GM12873 (cell line): ENCODE data around the gene SPDYA.

Experiments used
- CTCF ChIP-seq: IDR thresholded peaks from 2 replicates; pipeline ENCODE4 v1.5.1; 2012; ENCODE audit warnings: low read depth, mild to moderate bottlenecking, moderate library complexity, low read length, control low read depth; ENCODE audit not compliant: insufficient read depth; ENCODE audit errors: missing control alignments

Gene SPDYA

GRCh38 chr2:28855977-28856376 is 45.3 kb downstream of the SPDYA start:
- no peak for TF ChIP-seq CTCF

DNA sequence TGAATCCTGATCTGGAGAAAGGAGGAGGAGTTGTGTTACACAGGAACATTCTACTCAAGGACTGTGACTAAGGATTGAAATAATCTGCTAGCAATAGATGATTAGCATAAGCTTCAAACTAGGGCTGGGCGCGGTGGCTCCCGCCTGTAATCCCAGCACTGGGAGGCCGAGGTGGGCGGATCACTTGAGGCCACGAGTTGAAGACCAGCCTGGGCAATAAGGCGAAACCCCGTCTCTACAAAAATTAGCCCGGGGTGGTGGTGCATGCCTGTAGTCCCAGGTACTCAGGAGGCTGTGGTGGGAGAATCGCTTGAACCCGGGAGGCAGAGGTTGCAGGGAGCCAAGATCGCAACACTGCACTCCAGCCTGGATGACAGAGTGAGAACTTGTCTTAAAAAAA is 58.0 kb downstream of the SPDYA start:
- TF ChIP-seq CTCF: no peak

GRCh38 chr2:28869494-28870145 is 59.0 kb downstream of the SPDYA start:
- TF ChIP-seq CTCF: no peak

- no peak for TF ChIP-seq CTCF
Measured at GRCh38 chr2:28870146-28870891, 59.7 kb downstream of the SPDYA start, which contains the start of gene TRMT61B. Gene TRMT61B (minus strand): TSS chr2:28870309. CDS start chr2:28870277, 32 bp downstream.

DNA sequence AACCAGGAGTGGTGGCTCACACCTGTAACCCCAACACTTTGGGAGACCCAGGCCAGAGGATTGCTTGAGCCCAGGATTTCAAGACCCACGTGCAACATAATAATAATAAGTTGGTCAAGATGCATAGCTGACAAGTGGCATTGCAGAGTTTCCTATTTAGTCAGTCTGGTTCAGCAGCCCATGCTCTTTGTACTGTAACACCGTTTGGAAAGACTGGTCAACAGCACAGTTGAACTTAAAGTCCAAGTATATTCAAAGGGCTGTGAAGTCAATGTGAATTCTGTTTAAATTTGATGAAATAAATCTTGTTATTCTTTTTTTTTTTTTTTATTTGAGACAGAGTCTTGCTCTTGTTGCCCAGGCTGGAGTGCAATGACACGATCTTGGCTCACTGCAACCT is 61.0 kb downstream of the SPDYA start:
- TF ChIP-seq CTCF: no peak

DNA sequence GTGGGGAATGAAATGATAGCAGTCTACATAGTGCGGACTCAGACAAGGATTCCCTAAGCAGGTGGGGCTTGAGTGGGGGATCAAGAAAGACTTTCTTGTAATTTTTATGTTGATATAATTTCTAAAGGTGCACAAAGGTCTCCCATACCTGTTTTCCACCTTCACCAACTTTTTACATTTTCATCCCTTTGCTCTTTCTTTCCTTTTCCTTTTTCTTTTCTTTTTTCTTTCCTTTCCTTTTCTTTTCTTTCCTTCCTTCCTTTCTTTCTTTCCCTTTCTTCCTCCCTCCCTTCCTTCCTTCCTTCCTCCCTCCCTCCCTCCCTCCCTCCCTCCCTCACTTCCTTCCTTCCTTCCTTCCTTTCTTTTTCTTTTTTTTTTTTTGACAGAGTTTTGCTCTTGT is 69.6 kb downstream of the SPDYA start:
- no peak for TF ChIP-seq CTCF

DNA sequence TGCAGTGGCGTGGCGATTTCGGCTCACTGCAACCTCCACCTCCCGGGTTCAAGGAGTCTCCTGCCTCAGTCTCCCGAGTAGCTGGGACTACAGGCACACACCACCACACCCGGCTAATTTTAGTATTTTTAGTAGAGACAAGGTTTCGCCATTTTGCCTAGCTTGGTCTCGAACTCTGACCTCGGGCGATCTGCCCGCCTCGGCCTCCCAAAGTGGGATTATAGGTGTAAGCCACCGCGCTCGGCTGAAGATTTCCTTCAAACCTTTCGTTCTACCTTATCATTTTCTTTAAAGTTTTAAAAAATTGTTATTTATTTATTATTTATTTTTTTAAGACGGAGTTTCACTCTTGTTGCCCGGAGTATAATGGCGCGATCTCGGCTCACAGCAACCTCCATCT is 82.9 kb downstream of the SPDYA start:
- TF ChIP-seq CTCF: no peak
